ENCODE results near the gene ZMYM4. TPM values are rescaled to one million over a fixed set of nuclear protein-coding genes. Genes with fewer than 3 reads are reported as not detected.
"Not testable (repeated sequence)": the region's sequence is repeated elsewhere in the genome, so short reads cannot be mapped to it uniquely, and the experiment has no call there.

Gene ZMYM4
- total RNA-seq (2014; rRNA removed; shearing (Covaris generic)), result 9.7 and 16.5 TPM in 2 replicates

- DNase-seq (ENCODE audit: low spot score), result peak; percentile 91
Observed at GRCh38 chr1:35268282-35269200, at the start of gene ZMYM4. Gene ZMYM4 (plus strand): TSS chr1:35268709. CDS start chr1:35269047, 338 bp downstream.

- DNase-seq (ENCODE audit: low spot score), result peak; percentile 28
Observed at GRCh38 chr1:35220976-35221375, 47.5 kb upstream of the ZMYM4 start.

- DNase-seq (ENCODE audit: low spot score), result no peak
Observed at GRCh38 chr1:35222322-35223083, 46.0 kb upstream of the ZMYM4 start.

GRCh38 chr1:35223084-35223630 lies 45.4 kb upstream of the ZMYM4 start:
- DNase-seq (ENCODE audit: low spot score), result no peak

GRCh38 chr1:35226546-35226945 lies 42.0 kb upstream of the ZMYM4 start:
- DNase-seq (ENCODE audit: low spot score), result no peak

GRCh38 chr1:35229587-35230360 lies 38.7 kb upstream of the ZMYM4 start:
- no peak for DNase-seq (ENCODE audit: low spot score)

- DNase-seq (ENCODE audit: low spot score), result no peak
Observed at GRCh38 chr1:35231287-35231686, 37.2 kb upstream of the ZMYM4 start.

GRCh38 chr1:35236772-35237171 lies 31.7 kb upstream of the ZMYM4 start:
- not testable (repeated sequence) for DNase-seq (ENCODE audit: low spot score)

GRCh38 chr1:35243691-35244090 lies 24.8 kb upstream of the ZMYM4 start:
- peak; percentile 22 for DNase-seq (ENCODE audit: low spot score)

- DNase-seq (ENCODE audit: low spot score), result no peak
Observed at GRCh38 chr1:35247256-35247655, 21.3 kb upstream of the ZMYM4 start.

GRCh38 chr1:35253941-35254340 lies 14.6 kb upstream of the ZMYM4 start:
- no peak for DNase-seq (ENCODE audit: low spot score)

- DNase-seq (ENCODE audit: low spot score), result no peak
Observed at GRCh38 chr1:35255276-35255675, 13.2 kb upstream of the ZMYM4 start.

GRCh38 chr1:35259561-35259960 lies 8.9 kb upstream of the ZMYM4 start:
- DNase-seq (ENCODE audit: low spot score), result no peak

GRCh38 chr1:35261412-35262120 lies 6.9 kb upstream of the ZMYM4 start:
- DNase-seq (ENCODE audit: low spot score), result no peak

- no peak for DNase-seq (ENCODE audit: low spot score)
Observed at GRCh38 chr1:35264035-35264434, 4.5 kb upstream of the ZMYM4 start.

- DNase-seq (ENCODE audit: low spot score), result peak; percentile 37
Observed at GRCh38 chr1:35264871-35265270, 3.6 kb upstream of the ZMYM4 start.

GRCh38 chr1:35266306-35266705 lies 2.2 kb upstream of the ZMYM4 start:
- no peak for DNase-seq (ENCODE audit: low spot score)

- DNase-seq (ENCODE audit: low spot score), result peak; percentile 26
Observed at GRCh38 chr1:35269201-35269988, 886 bp downstream of the ZMYM4 start.

GRCh38 chr1:35269989-35270289 lies 1.4 kb downstream of the ZMYM4 start:
- no peak for DNase-seq (ENCODE audit: low spot score)

GRCh38 chr1:35270836-35271235 lies 2.3 kb downstream of the ZMYM4 start:
- no peak for DNase-seq (ENCODE audit: low spot score)

All from HT-29 (cell line).